HEK293 (cell line): ENCODE data around the gene CACNA1D.

Experiments used
- ATF2 ChIP-seq: fragments of 450-650 bp; formaldehyde crosslinking; IDR thresholded peaks from 2 replicates; pipeline ENCODE4 v1.5.1; 2016; ENCODE audit warnings: missing biosample characterization, missing genetic modification characterization, low read depth
- CTCF ChIP-seq: fragments of 450-650 bp; formaldehyde crosslinking; IDR thresholded peaks from 2 replicates; pipeline ENCODE4 v1.5.1; 2016; ENCODE audit warnings: missing biosample characterization, missing genetic modification characterization
- HOXA7 ChIP-seq: sonication (generic); formaldehyde crosslinking; IDR thresholded peaks from 2 replicates; pipeline ENCODE4 v1.8.1; 2022; ENCODE audit warnings: missing genetic modification reagents, borderline replicate concordance
- ZBTB11 ChIP-seq: fragments of 450-650 bp; formaldehyde crosslinking; conservative IDR thresholded peaks from 2 replicates; pipeline ENCODE4 v1.5.1; 2016; ENCODE audit warnings: low read depth, missing biosample characterization, missing genetic modification characterization
- ZNF280D ChIP-seq: fragments of 450-650 bp; formaldehyde crosslinking; IDR thresholded peaks from 2 replicates; pipeline ENCODE4 v1.5.1; 2016; ENCODE audit warnings: missing biosample characterization, missing genetic modification characterization
- ZNF302 ChIP-seq: fragments of 450-650 bp; formaldehyde crosslinking; IDR thresholded peaks from 2 replicates; pipeline ENCODE4 v1.5.1; 2016; ENCODE audit warnings: missing biosample characterization, missing genetic modification characterization, low read depth
- ZNF350 ChIP-seq: fragments of 450-650 bp; formaldehyde crosslinking; IDR thresholded peaks from 2 replicates; pipeline ENCODE4 v1.5.0; 2017; ENCODE audit warnings: missing biosample characterization, mild to moderate bottlenecking, missing genetic modification characterization
- ZNF362 ChIP-seq: fragments of 450-650 bp; formaldehyde crosslinking; IDR thresholded peaks from 2 replicates; pipeline ENCODE4 v1.5.1; 2016; ENCODE audit warnings: missing biosample characterization, missing genetic modification characterization
- ZNF629 ChIP-seq: fragments of 450-650 bp; formaldehyde crosslinking; IDR thresholded peaks from 2 replicates; pipeline ENCODE4 v1.5.1; 2017; ENCODE audit warnings: missing biosample characterization, missing genetic modification characterization
- ZNF639 ChIP-seq: fragments of 450-650 bp; formaldehyde crosslinking; IDR thresholded peaks from 2 replicates; pipeline ENCODE4 v1.5.1; 2016; ENCODE audit warnings: missing biosample characterization, missing genetic modification characterization
- ZNF660 ChIP-seq: fragments of 450-650 bp; IDR thresholded peaks from 2 replicates; pipeline ENCODE4 v1.5.1; 2018; ENCODE audit warnings: missing biosample characterization, mild to moderate bottlenecking, missing genetic modification characterization
- ZNF792 ChIP-seq: fragments of 450-650 bp; formaldehyde crosslinking; IDR thresholded peaks from 2 replicates; pipeline ENCODE4 v1.5.1; 2016; ENCODE audit warnings: missing biosample characterization, missing genetic modification characterization

GRCh38 chr3:53846134-53846850 is 351.9 kb downstream of the CACNA1D start, which contains the start of the genes CHDH and IL17RB:
- peak; percentile 14; the same call in 1 of the 2 replicates for TF ChIP-seq CTCF (tag by site-specific recombination)
- 0 out of 2 replicates have a peak, but pooled peaks have one; percentile 24 for TF ChIP-seq ZNF629
- no peak for TF ChIP-seq HOXA7 (CRISPR knock-in tag)
- no peak for TF ChIP-seq ZNF362 (tag by site-specific recombination)
- TF ChIP-seq ZNF302 (tag by site-specific recombination): no peak
- TF ChIP-seq ZNF280D (tag by site-specific recombination): no peak
- TF ChIP-seq ZNF660 (tag by site-specific recombination): peak; percentile 63; the same call in 1 of the 2 replicates
- TF ChIP-seq ZNF792 (tag by site-specific recombination): no peak
- TF ChIP-seq ZBTB11 (tag by site-specific recombination): no peak
- TF ChIP-seq ATF2 (tag by site-specific recombination): no peak
- TF ChIP-seq ZNF350 (tag by site-specific recombination): no peak
- TF ChIP-seq ZNF639 (tag by site-specific recombination): no peak
